Mucosa of rectum (tissue), 2 donors: ENCODE data around the gene FFAR3.

Source experiments
- H3K27ac ChIP-seq, 2 donors: one replicate each; pipeline ENCODE4 v1.7.0; 2013; ENCODE audit warnings: inconsistent platforms in 2 of 2, low read depth in 2 of 2, low read length in 2 of 2
- H3K27me3 ChIP-seq, 2 donors: one replicate each; pipeline ENCODE4 v1.7.0; 2013; ENCODE audit warnings: low read length in 2 of 2; ENCODE audit not compliant: control insufficient read depth in 2 of 2, insufficient read depth in 2 of 2
- H3K36me3 ChIP-seq, 2 donors: one replicate each; pipeline ENCODE4 v1.7.0; 2013; ENCODE audit warnings: low read length in 2 of 2; ENCODE audit not compliant: control insufficient read depth in 2 of 2, insufficient read depth in 2 of 2
- H3K4me1 ChIP-seq, 2 donors: one replicate each; pipeline ENCODE4 v1.7.0; 2013; ENCODE audit warnings: low read length in 2 of 2, mild to moderate bottlenecking in 1 of 2; ENCODE audit not compliant: control insufficient read depth in 2 of 2, insufficient read depth in 2 of 2
- H3K4me3 ChIP-seq, 2 donors: one replicate each; pipeline ENCODE4 v1.7.0; 2013; ENCODE audit warnings: low read length in 2 of 2
- H3K9ac ChIP-seq, 2 donors: one replicate each; pipeline ENCODE4 v1.7.0; 2013; ENCODE audit warnings: low read length in 2 of 2, low read depth in 1 of 2, mild to moderate bottlenecking in 1 of 2
- H3K9me3 ChIP-seq, 2 donors: one replicate each; pipeline ENCODE4 v1.7.0; 2013; ENCODE audit warnings: low read length in 2 of 2; ENCODE audit not compliant: control insufficient read depth in 2 of 2
- donor health status: healthy.
- donor health status: Normal muscosa, but diverticular disease.

The FFAR3 gene

GRCh38 chr19:35315883-35316282 is 42.4 kb upstream of the FFAR3 start:
- Histone ChIP-seq H3K4me3 (no peak overlapping the region), H3K9me3 (no peaks in the 10 kb centered on the region), H3K27ac (no peak overlapping the region), H3K27me3 (no peaks in the 10 kb centered on the region), H3K36me3 (no peaks in the 10 kb centered on the region), H3K4me1 (peaks cover 2 to 3% of the 10 kb centered on the region in 2 donors), H3K9ac (no peak overlapping the region)

DNA sequence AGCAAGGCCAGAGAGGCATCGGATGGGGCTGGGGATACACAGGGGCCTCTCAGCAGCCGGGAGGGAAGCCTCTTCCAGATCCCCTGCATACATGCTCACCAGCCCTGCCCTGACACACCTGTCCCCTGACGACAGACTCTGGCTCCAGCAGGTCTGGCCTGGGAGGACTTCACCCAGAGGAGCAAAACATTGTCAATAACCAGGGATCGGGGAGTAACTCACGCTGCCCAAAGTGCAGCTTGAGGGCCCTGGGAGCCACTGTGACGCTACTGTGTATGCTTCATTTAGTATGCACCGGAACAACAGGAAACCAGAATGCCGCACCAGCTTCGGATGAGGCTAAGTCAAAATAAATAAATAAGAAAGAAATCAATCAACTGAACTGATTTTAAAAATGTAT is 41.7 kb upstream of the FFAR3 start:
- H3K9ac ChIP-seq, result no peak overlapping the region
- H3K9me3 ChIP-seq, result no peaks in the 10 kb centered on the region
- H3K4me3 ChIP-seq, result no peak overlapping the region
- H3K36me3 ChIP-seq, result no peaks in the 10 kb centered on the region
- no peaks in the 10 kb centered on the region for H3K27me3 ChIP-seq
- no peak overlapping the region for H3K27ac ChIP-seq
- H3K4me1 ChIP-seq, result peaks cover 2 to 3% of the 10 kb centered on the region in 2 donors

DNA sequence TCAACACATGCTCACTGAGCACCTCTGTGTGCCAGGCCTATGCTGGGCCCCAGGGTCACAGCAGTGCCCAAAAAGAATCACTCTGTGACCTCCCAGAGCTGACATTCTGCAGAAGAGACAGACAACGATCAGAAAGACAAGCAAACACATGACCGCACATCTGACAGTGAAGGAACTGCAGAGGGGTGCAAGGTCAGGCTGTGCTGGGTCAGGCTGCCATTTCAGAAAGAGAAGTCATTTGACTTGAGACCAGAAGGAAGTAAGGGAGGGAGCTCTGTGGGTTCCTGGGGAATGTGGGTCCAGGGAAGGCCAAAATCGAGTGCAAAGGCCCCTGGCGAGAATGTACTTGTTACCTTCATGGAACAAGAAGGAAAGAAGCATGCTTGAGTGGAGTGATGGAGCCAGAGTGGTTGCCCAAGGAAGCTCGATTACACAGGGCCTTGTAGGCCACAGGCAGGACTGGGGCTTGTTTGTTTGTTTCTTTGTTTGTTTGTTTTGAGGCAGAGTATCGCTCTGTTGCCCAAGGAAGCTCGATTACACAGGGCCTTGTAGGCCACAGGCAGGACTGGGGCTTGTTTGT is 40.7 kb upstream of the FFAR3 start:
- Histone ChIP-seq H3K4me3 (no peak overlapping the region), H3K4me1 (peaks cover 2 to 3% of the 10 kb centered on the region in 2 donors), H3K9me3 (no peaks in the 10 kb centered on the region), H3K27me3 (no peaks in the 10 kb centered on the region), H3K36me3 (no peaks in the 10 kb centered on the region), H3K27ac (no peak overlapping the region), H3K9ac (no peak overlapping the region)

GRCh38 chr19:35318679-35319448 is 39.4 kb upstream of the FFAR3 start:
- Histone ChIP-seq H3K9me3 (no peaks in the 10 kb centered on the region), H3K4me1 (peaks cover 2 to 3% of the 10 kb centered on the region in 2 donors), H3K36me3 (no peaks in the 10 kb centered on the region), H3K27ac (peak overlapping the region in 1 of 2 donors; percentile 9), H3K4me3 (no peak overlapping the region), H3K27me3 (no peaks in the 10 kb centered on the region), H3K9ac (no peak overlapping the region)

DNA sequence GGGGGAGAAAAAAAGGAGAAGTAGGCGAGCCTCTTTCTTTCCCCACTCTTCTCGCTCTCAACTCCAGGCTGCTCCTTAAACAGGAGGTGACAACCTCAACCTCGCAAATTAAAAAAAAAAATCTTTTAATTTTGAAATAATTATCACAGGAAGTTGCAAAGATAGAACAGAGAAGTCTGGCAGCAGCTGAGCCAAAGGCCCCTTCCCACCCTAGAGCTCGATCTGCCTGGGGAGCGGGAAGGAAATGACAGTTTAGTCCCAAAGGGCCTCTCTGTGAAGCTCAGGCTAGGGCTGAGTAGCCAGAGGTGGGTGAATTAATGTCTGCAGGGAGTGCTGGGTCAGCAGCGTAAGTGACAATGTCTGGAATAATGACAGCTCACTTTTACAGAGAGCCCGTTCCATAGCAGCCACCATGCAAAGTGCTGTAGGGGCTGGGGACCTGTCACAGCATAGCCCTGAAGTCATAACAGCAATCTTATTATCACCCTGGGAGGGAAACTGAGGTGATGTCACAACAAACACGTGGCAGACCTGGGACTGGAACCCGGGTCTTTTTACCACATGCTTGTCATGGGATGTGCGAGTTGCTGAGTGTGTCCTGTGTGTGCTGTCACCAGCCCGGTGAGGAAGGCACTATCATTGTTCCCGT is 38.1 kb upstream of the FFAR3 start:
- Histone ChIP-seq H3K4me1 (peaks cover 2 to 3% of the 10 kb centered on the region in 2 donors), H3K9me3 (no peaks in the 10 kb centered on the region), H3K9ac (no peak overlapping the region), H3K27ac (no peak overlapping the region), H3K27me3 (no peaks in the 10 kb centered on the region), H3K36me3 (no peaks in the 10 kb centered on the region), H3K4me3 (no peak overlapping the region)

GRCh38 chr19:35321291-35321690 is 37.0 kb upstream of the FFAR3 start:
- H3K4me3 ChIP-seq, result no peak overlapping the region
- H3K27me3 ChIP-seq, result no peaks in the 10 kb centered on the region
- no peaks in the 10 kb centered on the region for H3K36me3 ChIP-seq
- H3K27ac ChIP-seq, result no peak overlapping the region
- H3K4me1 ChIP-seq, result peaks cover 2 to 3% of the 10 kb centered on the region in 2 donors
- H3K9me3 ChIP-seq, result no peaks in the 10 kb centered on the region
- no peak overlapping the region for H3K9ac ChIP-seq

- no peak overlapping the region for H3K4me3 ChIP-seq
- H3K4me1 ChIP-seq, result peaks cover 2 to 3% of the 10 kb centered on the region in 2 donors
Measured at GRCh38 chr19:35322014-35322413, 36.2 kb upstream of the FFAR3 start.

GRCh38 chr19:35327642-35328041 is 30.6 kb upstream of the FFAR3 start:
- no peaks in the 10 kb centered on the region for H3K9me3 ChIP-seq
- no peaks in the 10 kb centered on the region for H3K4me1 ChIP-seq
- H3K27ac ChIP-seq, result no peak overlapping the region
- peaks cover 0 to 4% of the 10 kb centered on the region in 2 donors for H3K27me3 ChIP-seq
- H3K4me3 ChIP-seq, result no peak overlapping the region
- no peaks in the 10 kb centered on the region for H3K36me3 ChIP-seq
- H3K9ac ChIP-seq, result no peak overlapping the region

More at GRCh38 chr19:35322014-35322413, 36.2 kb upstream of the FFAR3 start:
- H3K9ac ChIP-seq, result no peak overlapping the region
- H3K9me3 ChIP-seq, result no peaks in the 10 kb centered on the region
- no peaks in the 10 kb centered on the region for H3K36me3 ChIP-seq
- no peak overlapping the region for H3K27ac ChIP-seq
- H3K27me3 ChIP-seq, result no peaks in the 10 kb centered on the region

- Histone ChIP-seq H3K4me3 (peak within 1 kb of the TSS in 1 of 2 donors; percentile 41), H3K27ac (peak within 1 kb of the TSS; percentile 29 to 48), H3K27me3 (peaks cover 0 to 5% of the 10 kb centered on the region in 2 donors)
Measured at GRCh38 chr19:35328851-35329285, 29.4 kb upstream of the FFAR3 start, which contains the start of gene CD22. Gene CD22 (plus strand): TSS chr19:35329187. CDS start chr19:35332041, 2,854 bp downstream.

DNA sequence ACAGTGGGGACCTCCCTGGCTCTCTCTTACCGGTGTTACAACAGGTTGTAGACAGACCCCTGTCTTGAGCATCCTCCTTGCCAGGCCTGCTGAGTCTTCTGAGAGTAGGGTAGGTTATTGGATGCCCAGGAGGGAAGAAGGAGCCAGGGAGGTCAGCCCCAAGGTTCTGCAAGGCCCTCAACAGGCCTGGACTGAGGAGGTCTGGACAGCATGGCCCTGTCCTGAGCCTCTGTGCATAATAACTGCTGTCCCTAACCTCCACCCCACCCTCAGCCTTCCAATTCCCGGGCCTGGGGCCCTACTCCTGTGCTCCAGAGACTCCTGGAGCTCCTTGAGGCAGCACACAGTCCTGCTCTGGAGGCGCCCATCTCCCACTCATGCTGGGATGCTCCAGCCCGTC is 28.9 kb upstream of the FFAR3 start:
- peak overlapping the region; percentile 29 to 48 for H3K27ac ChIP-seq
- H3K9me3 ChIP-seq, result no peaks in the 10 kb centered on the region
- peak overlapping the region; percentile 26 to 41 for H3K9ac ChIP-seq
- H3K36me3 ChIP-seq, result no peaks in the 10 kb centered on the region
- peak overlapping the region in 1 of 2 donors; percentile 41 for H3K4me3 ChIP-seq
- H3K4me1 ChIP-seq, result no peaks in the 10 kb centered on the region
- peaks cover 0 to 5% of the 10 kb centered on the region in 2 donors for H3K27me3 ChIP-seq

More at GRCh38 chr19:35328851-35329285, 29.4 kb upstream of the FFAR3 start, which contains the start of gene CD22:
- no peaks in the 10 kb centered on the region for H3K4me1 ChIP-seq
- no peaks in the 10 kb centered on the region for H3K36me3 ChIP-seq
- H3K9ac ChIP-seq, result peak within 1 kb of the TSS; percentile 26 to 41
- H3K9me3 ChIP-seq, result no peaks in the 10 kb centered on the region
